NCI-H1694 (cell line): Measurements from ENCODE around the gene NELFA.
"Not testable (repeated sequence)": the region's sequence is repeated elsewhere in the genome, so short reads cannot be mapped to it uniquely, and the experiment has no call there.

Source experiments
- DNase-seq: peaks from one replicate; lab custom pipeline; 2025; lab: John Stamatoyannopoulos, UW

The NELFA gene

DNA sequence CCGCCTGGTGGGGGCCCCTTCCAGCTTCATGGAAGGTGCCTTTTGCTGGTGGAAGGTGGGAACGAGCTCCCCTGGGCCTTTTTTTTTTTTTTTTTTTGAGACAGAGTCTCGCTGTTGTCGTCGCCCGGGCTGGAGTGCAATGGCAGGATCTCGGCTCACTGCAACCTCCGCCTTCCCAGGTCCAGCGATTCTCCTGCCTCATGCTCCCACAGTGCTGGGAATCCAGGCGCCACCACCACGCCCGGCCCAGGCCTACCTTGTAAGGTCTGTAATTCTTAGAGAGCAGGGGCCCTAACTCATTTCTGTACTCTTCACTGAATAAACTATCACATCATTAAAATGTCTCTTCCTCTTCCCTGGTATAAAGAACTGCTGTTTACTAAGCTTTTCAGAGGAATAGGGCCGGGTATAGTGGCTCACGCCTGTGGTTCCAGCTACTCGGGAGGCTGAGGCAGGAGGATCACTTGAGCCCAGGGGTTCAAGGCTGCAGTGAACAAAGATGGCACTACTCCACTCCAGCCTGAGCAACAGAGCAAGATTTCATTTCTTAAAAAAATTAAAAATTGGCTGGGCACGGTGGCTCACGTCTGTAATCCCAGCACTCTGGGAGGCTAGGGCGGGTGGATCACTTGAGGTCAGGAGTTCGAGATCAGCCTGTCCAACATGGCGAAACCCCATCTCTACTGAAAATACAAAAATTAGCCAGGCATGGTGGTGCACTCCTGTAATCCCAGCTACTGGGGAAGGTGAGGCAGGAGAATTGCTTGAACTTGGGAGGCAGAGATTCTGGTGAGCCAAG, 14.9 kb downstream of the NELFA start:
- DNase-seq, result not testable (repeated sequence)

GRCh38 chr4:1993169-1993516, 15.6 kb downstream of the NELFA start:
- no peak for DNase-seq

DNA sequence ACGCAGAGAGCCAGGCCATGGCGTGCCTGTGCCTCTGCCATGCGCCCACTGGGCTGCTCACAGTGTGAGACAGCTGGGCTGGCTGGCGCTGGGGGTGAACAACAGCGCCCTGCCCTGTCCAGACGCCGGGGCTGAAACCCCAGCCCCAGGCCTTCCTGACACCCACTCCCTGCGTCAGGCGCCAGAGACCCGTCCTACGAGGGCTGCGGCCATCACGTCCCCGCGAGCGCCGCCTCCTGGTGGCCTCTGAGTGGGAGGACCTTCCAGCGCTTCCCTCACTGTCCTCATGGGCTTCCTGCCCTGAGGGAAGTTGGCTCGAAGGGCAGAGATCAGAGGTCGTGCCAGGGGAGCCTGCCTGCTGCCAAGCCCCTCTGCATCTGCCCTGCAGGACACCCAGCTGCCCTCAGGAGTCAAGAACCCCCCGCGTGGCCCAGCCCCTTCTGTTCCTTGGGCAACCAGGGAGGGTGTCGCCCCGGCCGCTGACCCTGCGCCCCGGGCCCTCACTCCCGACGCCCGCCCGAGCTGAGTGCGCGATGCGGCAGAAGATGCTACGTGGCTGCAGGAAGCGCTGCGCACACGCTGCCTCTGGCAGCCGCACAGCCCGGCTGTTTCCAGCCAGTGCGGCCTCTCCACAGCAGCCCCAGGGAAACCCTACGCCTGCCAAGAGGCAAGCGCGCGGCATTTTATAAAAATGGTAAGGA, 16.2 kb downstream of the NELFA start:
- DNase-seq, result no peak

DNA sequence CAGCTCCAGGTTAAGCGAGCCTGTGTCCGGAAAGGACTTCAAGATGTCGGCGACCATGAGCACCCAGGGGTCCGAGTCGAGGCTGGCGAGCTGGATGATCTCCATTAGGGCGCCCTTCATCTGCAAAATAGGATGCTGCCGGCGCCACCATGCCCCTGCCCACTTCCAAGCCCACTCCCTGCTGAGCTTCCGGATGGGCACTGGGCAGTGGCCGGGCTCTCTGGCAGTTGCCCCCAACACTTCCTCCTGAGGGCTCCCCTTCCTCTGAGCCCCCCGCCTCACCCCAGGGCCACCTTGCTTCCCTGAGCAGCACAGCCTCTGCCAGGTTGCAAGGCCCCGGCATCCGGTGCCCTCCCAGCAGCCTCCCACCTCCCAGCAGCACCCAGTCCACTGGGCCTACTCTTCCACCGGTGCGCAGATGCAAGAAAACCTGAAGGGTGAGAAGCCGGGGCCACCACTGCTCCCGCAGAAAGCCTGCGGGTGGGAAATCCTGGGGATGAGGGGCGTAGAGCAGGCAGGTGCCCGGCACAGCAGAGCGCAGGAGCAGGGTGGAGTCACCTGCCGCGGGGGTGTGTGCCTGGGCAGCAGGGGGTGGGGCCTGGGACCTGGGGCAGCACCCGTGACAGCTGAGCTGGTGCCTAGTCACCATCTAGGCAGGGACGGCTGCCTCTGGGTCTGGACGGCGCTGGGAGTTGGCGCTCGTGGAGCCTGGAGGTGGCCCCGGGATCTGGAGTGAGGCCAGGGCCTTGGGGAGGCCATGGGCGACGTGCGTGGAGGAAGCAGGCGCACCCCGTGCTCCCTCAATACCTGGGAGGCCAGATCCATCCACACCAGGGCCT, 17.0 kb downstream of the NELFA start:
- DNase-seq, result no peak

- no peak for DNase-seq
Measured at GRCh38 chr4:1991087-1991486, 17.7 kb downstream of the NELFA start.

GRCh38 chr4:1990676-1991075, 18.1 kb downstream of the NELFA start:
- no peak for DNase-seq

- DNase-seq, result no peak
Measured at GRCh38 chr4:1990348-1990645, 18.5 kb downstream of the NELFA start.

- no peak for DNase-seq
Measured at GRCh38 chr4:1989533-1990347, 19.0 kb downstream of the NELFA start.

DNA sequence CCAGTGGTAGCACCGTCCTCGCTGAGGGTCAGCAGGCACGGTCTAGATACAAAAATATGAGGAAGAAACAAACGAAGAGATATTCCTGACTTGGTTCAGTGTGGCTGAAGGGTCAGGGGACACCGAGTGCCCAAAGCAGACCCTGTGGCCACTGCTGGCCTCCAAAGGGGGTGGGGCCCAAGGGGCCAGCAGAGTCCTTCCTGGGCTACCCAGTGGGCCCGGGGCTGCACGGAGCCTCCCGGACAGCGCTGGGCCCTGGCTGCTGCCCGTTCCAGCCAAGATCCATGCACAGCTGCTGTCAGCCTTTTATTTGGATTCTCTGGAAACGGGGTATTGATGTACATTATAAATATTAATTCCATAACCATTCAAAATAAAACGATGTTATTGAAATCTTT, 20.4 kb downstream of the NELFA start:
- DNase-seq, result no peak

DNA sequence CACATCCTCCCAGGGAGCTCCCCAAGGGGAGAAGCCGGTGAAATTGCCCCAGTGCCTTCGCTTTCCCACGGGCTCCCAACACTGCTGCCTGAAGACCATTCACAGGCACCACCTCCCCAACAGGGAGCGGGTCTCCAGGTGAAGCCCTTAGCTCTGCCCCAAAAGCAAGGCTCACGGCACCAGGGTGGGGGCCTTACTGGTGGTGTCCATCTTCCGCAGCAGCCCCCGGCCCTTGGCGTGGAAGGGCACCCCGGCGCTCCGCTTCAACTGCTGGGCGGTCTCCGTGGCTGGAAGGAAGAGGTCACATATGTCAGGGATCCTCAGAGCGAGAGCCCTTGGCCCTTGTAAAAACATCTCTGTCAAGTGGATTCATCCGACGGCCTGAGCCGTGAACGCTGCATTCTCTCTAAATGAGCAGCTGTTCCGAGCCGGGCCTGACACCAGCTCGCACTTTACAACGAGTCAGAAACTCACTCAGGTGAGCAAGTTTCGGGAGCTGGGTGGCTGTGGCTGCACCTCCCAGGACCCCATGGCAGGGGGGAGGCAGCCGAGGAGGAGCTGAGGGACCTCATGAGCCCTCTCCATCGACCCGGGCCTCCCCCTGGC, 20.9 kb downstream of the NELFA start:
- DNase-seq, result no peak

DNA sequence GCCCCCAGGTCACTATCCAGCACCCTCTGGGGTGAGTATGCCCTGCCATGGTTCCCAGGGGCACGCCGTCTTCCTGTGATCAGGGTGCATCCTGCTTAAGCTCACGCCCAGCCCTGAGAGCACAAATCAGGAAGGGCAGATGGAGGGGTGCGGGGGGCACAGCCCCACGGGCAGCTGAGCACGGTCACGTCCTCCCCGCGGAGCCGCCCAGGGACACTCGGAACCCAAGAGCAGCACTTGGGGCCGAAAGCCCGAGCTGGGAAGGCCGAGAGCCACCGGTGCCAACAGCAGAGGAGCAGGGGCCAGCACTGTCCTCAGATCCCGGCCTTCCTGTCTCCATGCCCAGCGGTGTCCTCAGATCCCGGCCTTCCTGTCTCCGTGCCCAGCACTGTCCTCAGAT, 21.5 kb downstream of the NELFA start:
- no peak for DNase-seq

DNA sequence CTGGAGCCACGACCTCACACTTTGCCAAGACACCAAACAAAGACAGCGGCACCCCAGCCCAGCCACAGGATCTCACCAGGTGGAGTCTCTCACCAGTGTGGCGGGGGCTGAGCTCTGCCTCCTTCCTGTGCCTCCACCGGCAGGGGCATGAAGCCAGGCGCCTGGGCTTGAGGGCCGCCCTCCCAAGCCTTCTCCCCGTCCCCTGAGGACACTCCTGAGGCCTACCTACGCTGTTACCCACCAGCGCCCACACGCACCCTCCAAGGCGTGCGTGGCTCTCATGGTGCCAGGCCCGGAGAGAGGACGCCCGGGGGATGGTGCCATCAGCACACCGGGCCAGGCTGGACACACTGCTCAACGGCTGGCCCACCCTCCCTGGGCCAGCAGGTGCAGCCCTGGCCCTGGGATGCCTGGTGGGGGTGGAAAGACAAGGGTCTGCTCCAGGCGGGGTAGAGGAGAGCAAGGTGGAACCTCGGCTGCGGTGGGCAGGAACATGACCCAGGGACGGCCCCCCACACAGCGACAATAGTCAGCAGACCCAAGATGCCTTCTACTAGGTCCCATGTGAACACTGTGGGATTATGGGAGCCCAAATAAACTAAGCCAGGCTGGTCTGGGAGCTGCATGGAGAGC, 22.1 kb downstream of the NELFA start:
- DNase-seq, result no peak

DNA sequence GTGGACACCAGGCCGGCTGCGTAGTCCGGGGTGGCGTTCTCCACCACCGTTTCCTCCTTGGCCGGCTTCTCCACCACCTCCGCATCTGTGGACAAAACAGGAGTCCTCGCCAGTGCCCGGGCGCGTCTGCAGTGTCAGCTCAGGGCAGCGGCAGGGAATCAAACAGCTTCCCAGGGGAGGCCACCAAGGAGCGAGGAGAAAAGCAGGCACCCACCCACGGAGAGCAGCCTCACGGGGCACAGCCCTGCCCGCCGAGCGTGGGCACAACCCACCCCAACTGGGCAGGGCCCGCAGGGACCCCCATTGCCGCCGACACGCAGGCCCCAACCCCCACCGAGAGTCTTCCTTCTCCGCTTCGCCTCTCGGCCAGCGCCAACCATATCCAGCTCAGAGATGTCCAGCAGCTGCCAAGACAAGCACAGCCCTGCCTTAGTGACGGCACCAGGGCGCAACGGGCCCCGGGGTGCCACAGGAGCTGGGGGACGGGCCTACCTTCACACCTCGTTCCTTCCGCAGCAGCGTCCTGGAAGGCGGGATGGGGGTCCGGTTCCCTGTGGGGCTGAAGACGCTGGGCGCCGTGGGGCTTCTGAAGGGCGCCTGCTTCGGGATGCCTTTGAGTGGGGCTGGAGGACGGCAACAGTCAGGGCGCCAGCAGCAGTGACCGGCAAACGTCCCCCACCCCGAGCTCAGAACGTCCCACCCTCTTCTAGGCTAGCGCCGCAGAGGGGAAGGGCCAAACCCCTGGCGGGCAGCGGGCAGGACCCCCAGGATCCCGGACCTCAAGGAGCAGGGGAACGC, 22.8 kb downstream of the NELFA start:
- DNase-seq, result no peak

GRCh38 chr4:1985294-1985693, 23.5 kb downstream of the NELFA start:
- no peak for DNase-seq

GRCh38 chr4:1984406-1985191, 24.2 kb downstream of the NELFA start:
- no peak for DNase-seq

- no peak for DNase-seq
Measured at GRCh38 chr4:1983846-1984405, 24.8 kb downstream of the NELFA start.

- no peak for DNase-seq
Measured at GRCh38 chr4:1983053-1983845, 25.5 kb downstream of the NELFA start.
